WERI-Rb-1 (cell line): ENCODE measurements around the gene KRT83.
A peak's percentile ranks its signal among the peaks of the same experiment; 100 is the strongest.
"Not testable (repeated sequence)": the region's sequence is repeated elsewhere in the genome, so short reads cannot be mapped to it uniquely, and the experiment has no call there.

Experiments
- DNase-seq: peaks from one replicate; pipeline ENCODE4 v3.0.0-alpha.2; 2020
- H3K27ac ChIP-seq: fragments of 250-450 bp; sonication (Bioruptor Pico); 2 replicates; pipeline ENCODE4 v1.5.1; 2020; ENCODE audit warnings: mild to moderate bottlenecking, moderate library complexity
- H3K27me3 ChIP-seq: fragments of 250-450 bp; sonication (Bioruptor Pico); 2 replicates; pipeline ENCODE4 v1.5.1; 2021; ENCODE audit warnings: mild to moderate bottlenecking, low read depth, moderate library complexity; ENCODE audit not compliant: insufficient read depth, severe bottlenecking
- H3K36me3 ChIP-seq: fragments of 250-450 bp; sonication (Bioruptor Pico); 2 replicates; pipeline ENCODE4 v1.5.1; 2020; ENCODE audit warnings: mild to moderate bottlenecking, moderate library complexity
- H3K4me3 ChIP-seq: 2 replicates; pipeline ENCODE4 v1.5.1; 2011; ENCODE audit warnings: low read depth, mild to moderate bottlenecking, control low read depth, low read length
- H3K9me3 ChIP-seq: fragments of 250-450 bp; sonication (Bioruptor Pico); 2 replicates; pipeline ENCODE4 v1.5.1; 2021; ENCODE audit warnings: mild to moderate bottlenecking, moderate library complexity; ENCODE audit not compliant: severe bottlenecking
- TF ChIP-seq, protein P1 (sequence below): IDR thresholded peaks from 2 replicates; pipeline ENCODE4 v1.5.1; 2011; ENCODE audit warnings: low read depth, mild to moderate bottlenecking, control low read depth, inconsistent platforms, low read length

The KRT83 gene

DNA sequence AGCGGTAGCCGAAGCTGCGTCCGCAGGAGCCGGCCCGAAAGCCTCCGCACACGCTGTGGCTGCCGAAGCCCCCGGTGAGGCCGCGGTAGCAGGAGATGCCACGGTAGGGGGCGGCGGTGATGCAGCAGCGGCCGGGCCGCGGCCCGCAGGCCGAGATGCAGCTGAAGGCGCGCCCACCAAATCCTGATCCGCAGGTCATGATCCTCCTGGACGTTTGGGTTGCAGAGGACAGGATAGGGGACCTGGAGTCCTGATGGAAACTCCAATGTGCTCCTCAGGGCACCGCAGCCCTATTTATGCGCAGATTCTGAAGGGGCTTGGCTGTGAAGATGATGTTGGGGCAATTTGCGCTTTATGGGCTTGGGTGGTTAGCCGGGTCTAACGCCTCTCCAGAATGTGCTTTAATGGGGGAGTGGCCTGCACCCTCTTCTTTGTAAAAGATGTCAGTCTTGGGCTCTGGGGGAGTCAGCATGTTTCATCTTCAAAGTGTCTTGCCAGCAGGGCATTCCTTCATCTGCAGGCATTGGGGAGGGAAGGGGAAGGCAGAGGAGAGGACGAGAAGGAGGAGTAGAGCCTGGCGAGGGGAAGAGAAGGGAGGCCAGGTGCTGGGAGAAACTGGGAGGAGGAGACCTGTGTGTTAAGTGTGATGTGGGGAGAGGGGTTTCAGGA lies 29.8 kb downstream of the KRT83 start, which contains the start of gene KRT81:
Gene KRT81 (minus strand): TSS at position 268 of the 669 bp plus-strand sequence. CDS start 69 bp downstream, at position 199.
- Histone ChIP-seq H3K9me3 (no peaks in the 10 kb centered on the region), H3K27me3 (peaks cover 46% of the 10 kb centered on the region), H3K27ac (no peak within 1 kb of the TSS), H3K36me3 (no peaks in the 10 kb centered on the region), H3K4me3 (no peak within 1 kb of the TSS)
- DNase-seq, result no peak
- TF ChIP-seq, protein P1, sequence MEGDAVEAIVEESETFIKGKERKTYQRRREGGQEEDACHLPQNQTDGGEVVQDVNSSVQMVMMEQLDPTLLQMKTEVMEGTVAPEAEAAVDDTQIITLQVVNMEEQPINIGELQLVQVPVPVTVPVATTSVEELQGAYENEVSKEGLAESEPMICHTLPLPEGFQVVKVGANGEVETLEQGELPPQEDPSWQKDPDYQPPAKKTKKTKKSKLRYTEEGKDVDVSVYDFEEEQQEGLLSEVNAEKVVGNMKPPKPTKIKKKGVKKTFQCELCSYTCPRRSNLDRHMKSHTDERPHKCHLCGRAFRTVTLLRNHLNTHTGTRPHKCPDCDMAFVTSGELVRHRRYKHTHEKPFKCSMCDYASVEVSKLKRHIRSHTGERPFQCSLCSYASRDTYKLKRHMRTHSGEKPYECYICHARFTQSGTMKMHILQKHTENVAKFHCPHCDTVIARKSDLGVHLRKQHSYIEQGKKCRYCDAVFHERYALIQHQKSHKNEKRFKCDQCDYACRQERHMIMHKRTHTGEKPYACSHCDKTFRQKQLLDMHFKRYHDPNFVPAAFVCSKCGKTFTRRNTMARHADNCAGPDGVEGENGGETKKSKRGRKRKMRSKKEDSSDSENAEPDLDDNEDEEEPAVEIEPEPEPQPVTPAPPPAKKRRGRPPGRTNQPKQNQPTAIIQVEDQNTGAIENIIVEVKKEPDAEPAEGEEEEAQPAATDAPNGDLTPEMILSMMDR, result no peak

- H3K27ac ChIP-seq, H3K36me3 ChIP-seq, H3K4me3 ChIP-seq, DNase-seq, H3K9me3 ChIP-seq: not testable (repeated sequence)
- H3K27me3 ChIP-seq, result peaks cover 46% of the 10 kb centered on the region
Observed at GRCh38 chr12:52290483-52291134, 30.6 kb downstream of the KRT83 start.

- not testable (repeated sequence) for H3K27ac ChIP-seq, H3K36me3 ChIP-seq, H3K4me3 ChIP-seq, H3K9me3 ChIP-seq, DNase-seq
- peaks cover 26% of the 10 kb centered on the region for H3K27me3 ChIP-seq
Observed at GRCh38 chr12:52287816-52288805, 33.1 kb downstream of the KRT83 start.

- H3K36me3 ChIP-seq, H3K9me3 ChIP-seq, H3K4me3 ChIP-seq, H3K27ac ChIP-seq, DNase-seq: not testable (repeated sequence)
- TF ChIP-seq, protein P1, result 0 out of 2 replicates have a peak, but pooled peaks have one; percentile 19
- peaks cover 21% of the 10 kb centered on the region for H3K27me3 ChIP-seq
Observed at GRCh38 chr12:52286857-52287785, 34.1 kb downstream of the KRT83 start.

DNA sequence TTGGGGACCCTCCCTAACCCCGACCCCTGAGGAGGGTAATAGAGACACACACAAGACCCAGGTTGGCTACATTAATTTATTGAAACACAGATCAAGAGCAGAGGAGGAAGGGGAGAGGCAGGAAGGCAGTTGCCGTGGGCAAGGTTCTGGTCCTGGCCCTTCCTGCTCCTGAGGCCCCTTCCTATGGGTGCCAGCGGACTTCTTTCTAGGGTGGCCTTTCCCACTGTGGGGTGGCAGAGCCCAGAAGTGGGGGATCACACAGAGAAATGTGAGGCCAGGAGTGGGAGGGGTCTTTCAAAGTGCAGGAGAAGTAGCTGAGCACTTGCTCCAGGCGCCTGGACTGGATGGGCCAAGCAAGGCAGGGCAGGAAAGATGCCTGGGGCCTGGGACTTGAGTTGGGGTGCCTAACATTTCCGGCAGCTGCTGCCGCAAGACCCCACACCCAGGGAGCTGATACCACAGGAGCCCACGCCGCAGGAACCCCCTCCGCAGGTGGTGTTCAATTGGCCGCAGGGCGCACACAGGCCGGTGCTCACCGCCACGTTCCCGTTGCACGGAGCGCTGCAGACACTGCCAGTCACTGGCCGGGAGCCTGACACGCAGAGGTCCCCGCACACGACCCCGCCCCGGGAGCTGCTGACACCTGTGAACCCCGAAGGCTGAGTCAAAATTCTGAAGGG lies 35.2 kb downstream of the KRT83 start:
- Histone ChIP-seq H3K36me3 (no peaks in the 10 kb centered on the region), H3K27me3 (peaks cover 20% of the 10 kb centered on the region), H3K4me3 (no peak overlapping the region), H3K9me3 (no peaks in the 10 kb centered on the region), H3K27ac (no peak overlapping the region)
- TF ChIP-seq, protein P1, result no peak
- DNase-seq, result no peak
